Astrocyte (in vitro differentiated cells and primary cell): ENCODE results near the gene MRPL1. TPM values are rescaled to one million over a fixed set of nuclear protein-coding genes. Genes with fewer than 3 reads are reported as not detected.

Source experiments
- DNase-seq: peaks from one replicate; pipeline ENCODE4 v3.0.0-alpha.2; 2010; ENCODE audit warnings: low read depth
- FAIRE-seq: peaks from 2 replicates; lab custom pipeline; 2011; peaks lifted over from hg19 to GRCh38; lab: Jason Lieb, UNC
- H2AFZ ChIP-seq: 2 replicates; pipeline ENCODE4 v1.6.0; 2012; ENCODE audit warnings: low read depth, low read length, inconsistent platforms
- H3K27ac ChIP-seq: 2 replicates; pipeline ENCODE4 v1.5.1; 2011; ENCODE audit warnings: low read depth, low read length, inconsistent platforms
- H3K27me3 ChIP-seq: 2 replicates; pipeline ENCODE4 v1.6.0; 2011; ENCODE audit warnings: low read length, inconsistent platforms; ENCODE audit not compliant: insufficient read depth
- H3K36me3 ChIP-seq: 2 replicates; pipeline ENCODE4 v1.5.1; 2011; ENCODE audit warnings: low read length, inconsistent platforms; ENCODE audit not compliant: insufficient read depth
- H3K4me1 ChIP-seq: 2 replicates; pipeline ENCODE4 v1.5.1; 2011; ENCODE audit warnings: low read length, inconsistent platforms; ENCODE audit not compliant: insufficient read depth
- H3K4me2 ChIP-seq: 2 replicates; pipeline ENCODE4 v1.6.0; 2012; ENCODE audit warnings: low read length, inconsistent platforms
- H3K4me3 ChIP-seq: 2 replicates; pipeline ENCODE4 v1.5.1; 2011; ENCODE audit warnings: low read depth, mild to moderate bottlenecking, low read length, inconsistent platforms; ENCODE audit not compliant: insufficient read depth
- H3K79me2 ChIP-seq: 2 replicates; pipeline ENCODE4 v1.6.0; 2012; ENCODE audit warnings: mild to moderate bottlenecking, low read length, inconsistent platforms; ENCODE audit not compliant: insufficient read depth
- H3K9ac ChIP-seq: 2 replicates; pipeline ENCODE4 v1.6.0; 2012; ENCODE audit warnings: mild to moderate bottlenecking, low read length, inconsistent platforms
- H3K9me3 ChIP-seq: 2 replicates; pipeline ENCODE4 v1.5.1; 2012; ENCODE audit warnings: low read depth, mild to moderate bottlenecking, low read length, inconsistent platforms; ENCODE audit not compliant: insufficient read depth
- H4K20me1 ChIP-seq: 2 replicates; pipeline ENCODE4 v1.6.0; 2012; ENCODE audit warnings: low read length, inconsistent platforms; ENCODE audit not compliant: insufficient read depth
- H3K27ac Mint-ChIP-seq: one replicate; pipeline ENCODE4 v1.8.0; 2021; ENCODE audit warnings: mild to moderate bottlenecking, mixed read lengths; ENCODE audit not compliant: unreplicated experiment
- H3K27me3 Mint-ChIP-seq: one replicate; pipeline ENCODE4 v1.8.0; 2021; ENCODE audit warnings: low read depth, mixed read lengths; ENCODE audit not compliant: unreplicated experiment
- H3K36me3 Mint-ChIP-seq: one replicate; pipeline ENCODE4 v1.8.0; 2021; ENCODE audit warnings: low read depth, mixed read lengths; ENCODE audit not compliant: unreplicated experiment
- H3K4me1 Mint-ChIP-seq: one replicate; pipeline ENCODE4 v1.8.0; 2021; ENCODE audit warnings: low read depth, mixed read lengths; ENCODE audit not compliant: unreplicated experiment
- H3K4me3 Mint-ChIP-seq: one replicate; pipeline ENCODE4 v1.8.0; 2021; ENCODE audit warnings: mild to moderate bottlenecking, moderate library complexity, mixed read lengths; ENCODE audit not compliant: unreplicated experiment
- H3K9me3 Mint-ChIP-seq: one replicate; pipeline ENCODE4 v1.8.0; 2021; ENCODE audit warnings: mild to moderate bottlenecking, mixed read lengths; ENCODE audit not compliant: unreplicated experiment
- CTCF ChIP-seq: IDR thresholded peaks from 2 replicates; pipeline ENCODE4 v1.5.1; 2011; ENCODE audit warnings: low read depth, mild to moderate bottlenecking, inconsistent platforms, low read length, moderate library complexity; ENCODE audit not compliant: insufficient read depth
- EZH2 ChIP-seq: IDR thresholded peaks from 2 replicates; pipeline ENCODE4 v1.6.1; 2012; ENCODE audit warnings: mild to moderate bottlenecking, low read length, inconsistent platforms; ENCODE audit not compliant: insufficient read depth
- total RNA-seq: library from RNA; stranded (reverse); gene quantifications from 2 replicates; pipeline ENCODE4 v1.2.1, GENCODE V29; 2021

MRPL1 gene
- total RNA-seq, 1 donor from 2014 or later: 33.2 TPM

- H4K20me1 ChIP-seq: no peaks in the 10 kb centered on the region
- H3K27me3 ChIP-seq: no peaks in the 10 kb centered on the region
- no peak overlapping the region for H3K4me2 ChIP-seq
- DNase-seq: no peak
- no peak overlapping the region for H3K4me3 ChIP-seq
- Mint-ChIP-seq H3K4me1 (peaks cover 3% of the 10 kb centered on the region), H3K27ac (no peak overlapping the region), H3K27me3 (no peaks in the 10 kb centered on the region), H3K36me3 (no peaks in the 10 kb centered on the region), H3K4me3 (no peak overlapping the region), H3K9me3 (no peaks in the 10 kb centered on the region)
- no peak for FAIRE-seq
- H3K79me2 ChIP-seq: no peaks in the 10 kb centered on the region
- no peaks in the 10 kb centered on the region for H3K9me3 ChIP-seq
- no peaks in the 10 kb centered on the region for H3K36me3 ChIP-seq
- no peak overlapping the region for H3K27ac ChIP-seq
- H3K4me1 ChIP-seq: no peaks in the 10 kb centered on the region
- TF ChIP-seq CTCF (no peak), EZH2 (no peak)
- no peak overlapping the region for H3K9ac ChIP-seq
- no peak overlapping the region for H2AFZ ChIP-seq
These were observed 16.7 kb upstream of the MRPL1 start for GRCh38 chr4:77845929-77846328.

- DNase-seq (no peak), FAIRE-seq (no peak)
- Histone ChIP-seq H3K36me3 (no peaks in the 10 kb centered on the region), H3K9me3 (no peaks in the 10 kb centered on the region), H3K79me2 (no peaks in the 10 kb centered on the region), H3K4me2 (no peak overlapping the region), H4K20me1 (no peaks in the 10 kb centered on the region), H3K4me1 (no peaks in the 10 kb centered on the region), H3K27ac (no peak overlapping the region), H3K4me3 (no peak overlapping the region), H2AFZ (no peak overlapping the region), H3K27me3 (no peaks in the 10 kb centered on the region), H3K9ac (no peak overlapping the region)
- Mint-ChIP-seq H3K36me3 (no peaks in the 10 kb centered on the region), H3K4me3 (no peak overlapping the region), H3K27ac (no peak overlapping the region), H3K9me3 (no peaks in the 10 kb centered on the region), H3K4me1 (peaks cover 4% of the 10 kb centered on the region), H3K27me3 (no peaks in the 10 kb centered on the region)
- TF ChIP-seq CTCF (no peak), EZH2 (no peak)
These were observed 14.1 kb upstream of the MRPL1 start for GRCh38 chr4:77848508-77848907.

GRCh38 chr4:77849278-77849965 lies 13.2 kb upstream of the MRPL1 start:
- Histone ChIP-seq H3K36me3 (no peaks in the 10 kb centered on the region), H3K4me1 (no peaks in the 10 kb centered on the region), H4K20me1 (no peaks in the 10 kb centered on the region), H3K4me2 (no peak overlapping the region), H3K79me2 (no peaks in the 10 kb centered on the region), H3K9me3 (no peaks in the 10 kb centered on the region), H3K27me3 (no peaks in the 10 kb centered on the region), H3K27ac (no peak overlapping the region), H3K9ac (no peak overlapping the region), H2AFZ (no peak overlapping the region), H3K4me3 (no peak overlapping the region)
- H3K4me1 Mint-ChIP-seq: peaks cover 3% of the 10 kb centered on the region
- H3K36me3 Mint-ChIP-seq: no peaks in the 10 kb centered on the region
- TF ChIP-seq EZH2: no peak
- TF ChIP-seq CTCF: no peak
- H3K9me3 Mint-ChIP-seq: no peaks in the 10 kb centered on the region
- H3K27ac Mint-ChIP-seq: no peak overlapping the region
- no peaks in the 10 kb centered on the region for H3K27me3 Mint-ChIP-seq
- no peak for FAIRE-seq
- no peak overlapping the region for H3K4me3 Mint-ChIP-seq
- no peak for DNase-seq
